Measurements from ENCODE around the gene SPPL3.

DNA sequence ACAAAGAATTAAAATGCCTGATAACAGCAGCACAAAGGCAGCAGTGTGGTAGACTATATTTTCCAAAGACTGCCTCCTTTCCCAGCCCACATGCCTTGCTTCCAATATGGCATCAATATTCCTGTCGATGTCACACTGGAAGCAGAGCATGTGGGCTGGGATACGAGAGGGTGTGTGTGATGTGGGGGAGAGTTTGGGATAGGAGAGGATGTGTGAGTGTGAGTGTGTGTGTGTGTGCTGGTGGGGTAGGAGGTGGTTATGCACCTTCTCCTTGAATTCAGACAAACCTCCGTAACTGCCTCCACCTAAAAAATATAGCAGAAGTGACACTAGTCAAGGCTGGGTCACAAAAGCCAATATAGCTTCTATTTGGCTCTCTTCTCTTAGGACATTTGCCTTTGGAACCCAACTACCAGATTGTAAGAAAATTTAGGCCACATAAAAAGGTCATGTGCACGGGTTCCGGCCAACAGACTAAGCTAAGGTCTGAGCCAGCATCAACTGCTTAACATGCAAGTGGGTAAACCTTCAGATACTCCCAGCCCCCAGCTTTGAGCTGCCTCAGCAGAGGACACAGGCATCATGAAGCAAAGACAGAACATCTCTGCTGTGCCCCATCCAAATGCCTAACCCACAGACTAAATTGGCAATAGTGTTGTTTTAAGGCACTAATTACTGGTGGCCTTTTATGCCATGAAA lies 29.5 kb downstream of the SPPL3 start:
- no peak for TF ChIP-seq EZH2 (IDR thresholded peaks at IDR 0.05; ENCODE audit: borderline replicate concordance)
- TF ChIP-seq, protein P1, sequence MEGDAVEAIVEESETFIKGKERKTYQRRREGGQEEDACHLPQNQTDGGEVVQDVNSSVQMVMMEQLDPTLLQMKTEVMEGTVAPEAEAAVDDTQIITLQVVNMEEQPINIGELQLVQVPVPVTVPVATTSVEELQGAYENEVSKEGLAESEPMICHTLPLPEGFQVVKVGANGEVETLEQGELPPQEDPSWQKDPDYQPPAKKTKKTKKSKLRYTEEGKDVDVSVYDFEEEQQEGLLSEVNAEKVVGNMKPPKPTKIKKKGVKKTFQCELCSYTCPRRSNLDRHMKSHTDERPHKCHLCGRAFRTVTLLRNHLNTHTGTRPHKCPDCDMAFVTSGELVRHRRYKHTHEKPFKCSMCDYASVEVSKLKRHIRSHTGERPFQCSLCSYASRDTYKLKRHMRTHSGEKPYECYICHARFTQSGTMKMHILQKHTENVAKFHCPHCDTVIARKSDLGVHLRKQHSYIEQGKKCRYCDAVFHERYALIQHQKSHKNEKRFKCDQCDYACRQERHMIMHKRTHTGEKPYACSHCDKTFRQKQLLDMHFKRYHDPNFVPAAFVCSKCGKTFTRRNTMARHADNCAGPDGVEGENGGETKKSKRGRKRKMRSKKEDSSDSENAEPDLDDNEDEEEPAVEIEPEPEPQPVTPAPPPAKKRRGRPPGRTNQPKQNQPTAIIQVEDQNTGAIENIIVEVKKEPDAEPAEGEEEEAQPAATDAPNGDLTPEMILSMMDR (IDR thresholded peaks at IDR 0.05; ENCODE audit: poor library complexity) = no peak
- TF ChIP-seq EZH2phosphoT487 (IDR thresholded peaks at IDR 0.05; ENCODE audit: low read depth, severe bottlenecking, unreplicated experiment) = no peak

Measured in hepatocyte (in vitro differentiated cells).